ENCODE results near the gene B4GALNT2.

Gene B4GALNT2

DNA sequence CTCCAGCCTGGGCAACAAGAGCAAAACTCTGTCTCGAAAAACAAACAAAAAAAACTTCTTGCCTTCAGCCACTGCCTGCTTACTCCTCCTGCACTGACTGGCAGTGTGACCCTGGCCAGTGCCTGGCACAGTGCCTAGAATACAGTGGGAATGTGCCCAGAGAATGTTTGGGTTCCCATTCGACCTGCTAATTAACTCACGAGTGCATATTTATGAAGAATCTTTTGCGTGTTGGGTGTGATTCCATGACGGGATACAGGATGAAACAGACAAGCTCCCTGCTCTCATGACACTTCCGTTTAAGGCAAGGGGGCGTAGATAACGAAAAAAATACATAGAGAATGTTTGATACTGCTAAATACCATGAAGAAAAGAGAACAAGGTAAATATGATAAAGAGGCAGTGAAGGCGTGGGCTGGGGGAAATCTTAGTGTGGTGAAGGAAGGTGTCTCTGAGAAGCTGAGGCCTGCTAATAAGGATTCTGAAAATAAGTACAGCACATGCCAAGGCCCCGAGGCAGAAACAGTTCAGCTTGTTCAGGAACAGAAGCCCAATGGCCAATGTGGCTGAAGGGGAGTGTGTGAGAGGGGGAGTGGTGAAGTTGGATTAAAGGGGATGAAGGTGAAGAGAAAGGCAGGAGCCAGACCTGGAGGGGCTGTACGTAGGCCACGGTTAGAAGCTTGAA is 82.2 kb downstream of the B4GALNT2 start:
- DNase-seq = no peak

DNA sequence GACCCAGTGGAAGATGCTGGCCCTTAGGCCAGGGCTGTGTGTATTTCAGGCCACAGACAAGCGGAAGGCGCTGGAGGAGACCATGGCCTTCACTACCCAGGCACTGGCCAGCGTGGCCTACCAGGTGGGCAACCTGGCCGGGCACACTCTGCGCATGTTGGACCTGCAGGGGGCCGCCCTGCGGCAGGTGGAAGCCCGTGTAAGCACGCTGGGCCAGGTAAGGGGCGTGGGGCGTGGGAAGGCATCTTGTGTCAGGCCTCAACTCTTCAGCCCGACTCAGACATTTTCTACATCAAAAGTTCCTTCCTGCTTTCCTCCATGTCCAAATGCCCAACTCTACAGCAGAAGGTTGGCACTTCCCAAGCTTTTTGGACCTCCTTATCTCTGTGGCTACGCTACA is 83.9 kb downstream of the B4GALNT2 start:
- no peak for DNase-seq

DNA sequence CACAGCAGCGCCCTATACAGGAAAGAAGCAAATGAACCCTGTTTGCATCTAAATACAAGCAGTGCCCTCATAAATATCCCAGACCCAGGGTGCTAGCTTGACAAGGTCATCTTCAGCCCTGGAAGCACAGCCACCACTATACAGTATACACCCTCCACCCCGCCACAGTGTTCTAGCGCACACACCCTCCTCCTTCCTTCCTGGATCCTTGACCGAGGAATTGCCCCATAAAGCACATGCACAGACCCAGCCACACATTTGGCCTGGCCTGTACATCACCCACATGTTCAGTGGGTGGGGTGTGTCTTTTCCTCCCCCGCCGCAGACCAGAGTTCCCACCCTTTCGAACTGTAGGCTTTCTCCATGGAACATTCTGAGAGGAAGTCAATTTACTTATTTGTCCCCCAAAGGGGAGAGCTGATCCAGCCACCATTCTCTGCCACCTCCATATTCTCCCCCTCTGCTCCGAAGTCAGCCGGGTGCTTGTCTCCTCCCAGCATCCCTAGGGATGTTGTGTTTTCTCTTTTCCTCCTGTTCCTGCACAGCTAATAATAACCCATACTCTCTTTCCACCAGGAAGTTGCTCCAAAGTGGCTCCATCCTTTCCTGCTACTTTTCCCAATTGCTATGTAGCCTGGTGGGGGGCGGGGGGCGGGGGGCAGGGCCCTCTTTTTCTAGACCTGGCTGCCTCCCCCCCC is 84.5 kb downstream of the B4GALNT2 start:
- DNase-seq = no peak

DNA sequence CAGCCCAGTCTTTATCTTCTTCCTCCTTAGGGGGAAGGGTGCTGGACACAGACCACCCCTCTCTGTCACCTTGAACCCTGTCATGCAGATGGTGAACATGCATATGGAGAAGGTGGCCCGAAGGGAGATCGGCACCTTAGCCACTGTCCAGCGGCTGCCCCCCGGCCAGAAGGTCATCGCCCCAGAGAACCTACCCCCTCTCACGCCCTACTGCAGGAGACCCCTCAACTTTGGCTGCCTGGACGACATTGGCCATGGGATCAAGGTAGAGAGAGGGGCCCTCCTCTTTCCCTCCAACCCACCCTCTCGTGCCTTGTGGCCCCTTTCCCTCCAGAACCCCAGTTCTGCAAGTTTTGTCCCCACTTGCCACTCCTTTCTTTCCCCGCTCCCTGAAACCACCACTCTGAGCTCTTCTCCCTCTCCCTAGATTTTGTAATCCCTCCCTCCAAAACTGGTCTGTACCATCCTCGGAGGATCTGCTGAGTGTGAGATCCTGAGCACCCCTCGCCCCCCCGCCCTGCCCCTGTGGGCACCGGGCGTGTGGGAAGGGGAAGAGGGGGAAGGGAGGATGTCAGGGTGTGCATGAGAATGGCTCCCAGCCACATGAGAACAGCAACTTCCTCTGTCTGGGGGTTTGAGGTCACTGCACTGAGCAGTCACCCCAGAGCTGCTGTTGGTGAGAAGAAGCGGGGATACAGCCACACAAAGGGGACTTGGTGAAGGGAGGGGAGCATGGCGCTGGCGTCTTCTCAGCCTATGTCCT is 85.3 kb downstream of the B4GALNT2 start:
- DNase-seq = peak; percentile 15

DNA sequence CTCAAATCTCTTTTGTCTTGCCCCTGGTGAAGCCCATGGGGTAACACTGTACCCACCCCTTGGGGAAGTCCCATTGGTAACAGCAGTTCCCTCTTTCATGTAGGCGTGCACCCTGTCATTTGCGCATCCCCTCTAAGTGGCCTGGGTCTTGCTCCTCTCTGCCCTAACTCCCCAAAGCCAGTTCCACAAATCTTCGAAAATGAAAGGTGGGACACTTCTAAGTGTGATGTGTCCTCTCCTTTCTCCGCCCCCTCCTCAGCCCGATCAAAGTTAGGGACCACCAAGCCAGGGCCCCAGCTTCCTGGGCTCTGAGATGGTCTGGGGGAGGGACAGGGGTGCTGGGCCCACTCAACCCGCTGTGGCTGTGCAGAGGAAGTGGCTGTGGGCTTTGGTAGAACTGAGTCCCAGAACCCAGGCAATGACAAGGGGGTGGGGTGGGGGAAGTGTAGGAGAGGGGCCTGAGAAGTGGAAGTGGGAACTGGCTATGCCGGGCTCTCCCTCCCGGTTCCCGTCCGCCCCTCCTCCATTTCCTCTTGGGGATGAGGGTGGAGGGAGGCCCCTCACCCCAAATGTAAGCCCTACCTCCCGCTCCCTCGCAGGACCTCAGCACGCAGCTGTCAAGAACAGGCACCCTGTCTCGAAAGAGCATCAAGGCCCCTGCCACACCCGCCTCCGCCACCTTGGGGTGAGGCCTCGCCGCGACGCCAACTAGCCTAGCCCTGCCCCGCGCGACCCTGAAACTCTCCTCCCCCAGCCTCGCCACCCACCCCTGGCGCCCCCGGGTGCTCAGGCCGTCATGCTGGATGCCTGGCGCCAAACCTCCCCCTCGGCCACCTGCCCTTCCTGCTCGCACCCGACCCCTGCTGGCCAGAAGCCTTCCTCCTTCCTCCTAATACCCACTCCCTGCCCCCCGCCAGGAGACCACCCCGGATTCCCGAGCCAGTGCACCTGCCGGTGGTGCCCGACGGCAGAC is 86.7 kb downstream of the B4GALNT2 start:
- DNase-seq = no peak

DNA sequence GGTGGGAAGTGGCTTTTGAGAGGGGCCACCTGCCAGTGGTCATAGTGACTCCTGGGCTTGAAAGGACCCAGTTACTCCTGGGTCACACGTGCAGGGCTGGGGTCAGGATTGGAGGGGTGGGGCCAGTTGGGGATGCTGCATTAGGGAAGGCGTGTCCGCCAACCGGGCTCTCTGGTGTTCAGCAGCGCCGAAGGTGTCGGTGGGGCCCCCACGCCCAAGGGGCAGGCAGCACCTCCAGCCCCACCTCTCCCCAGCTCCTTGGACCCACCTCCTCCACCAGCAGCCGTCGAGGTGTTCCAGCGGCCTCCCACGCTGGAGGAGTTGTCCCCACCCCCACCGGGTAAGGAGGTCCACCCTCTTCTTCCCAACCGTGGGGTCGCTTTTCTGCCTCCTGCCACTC is 87.4 kb downstream of the B4GALNT2 start:
- DNase-seq = no peak

DNA sequence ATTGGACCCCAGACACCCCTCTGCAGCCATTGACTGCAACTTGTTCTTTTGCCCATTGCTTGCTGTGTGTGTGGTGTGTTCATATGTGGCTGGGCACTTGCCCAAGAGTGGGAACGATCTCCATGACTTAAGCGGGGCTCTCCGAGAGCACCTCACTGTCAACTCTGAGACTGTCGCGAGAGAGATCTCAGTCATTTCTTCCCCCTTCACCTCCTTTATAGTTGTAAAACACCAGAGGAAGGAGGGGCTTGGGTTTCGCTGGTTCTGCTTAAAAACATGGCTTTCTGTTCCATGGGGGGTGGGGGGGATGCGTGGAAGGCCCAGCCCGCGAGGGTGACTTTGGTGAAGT is 90.6 kb downstream of the B4GALNT2 start:
- no peak for DNase-seq

DNA sequence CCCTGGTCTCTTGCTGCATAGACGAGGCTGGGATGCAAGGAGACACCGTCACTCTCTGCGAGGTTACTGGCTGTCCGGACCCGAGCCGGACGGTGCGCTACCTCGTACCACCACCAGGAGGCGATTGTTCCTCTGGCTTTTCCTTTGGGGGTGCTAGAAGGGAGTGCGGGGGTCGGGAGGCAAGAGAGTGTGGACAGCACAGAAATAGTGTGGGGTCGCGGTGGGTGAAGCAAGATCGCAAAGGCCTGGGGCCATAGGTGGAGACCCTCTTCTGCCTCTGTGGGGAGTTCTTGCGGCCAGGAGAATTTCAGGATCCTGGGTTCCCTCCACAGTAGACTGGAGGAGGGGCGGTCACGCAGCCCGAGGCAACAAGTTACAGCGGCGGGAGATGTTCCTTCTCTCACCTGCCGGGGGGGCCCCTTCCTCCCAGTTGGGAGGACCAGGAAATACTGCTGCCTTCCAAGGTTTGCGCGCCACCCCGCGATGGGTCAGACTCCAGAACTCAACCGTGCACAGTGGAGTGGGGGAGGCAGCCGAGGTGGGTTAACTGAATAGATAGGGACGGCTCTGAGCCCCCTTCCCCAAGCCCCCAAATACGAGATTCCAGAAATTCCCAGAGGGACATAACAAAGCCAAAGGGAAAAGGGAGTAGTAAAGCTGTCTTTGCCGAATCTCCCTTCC is 91.1 kb downstream of the B4GALNT2 start:
- DNase-seq = peak; percentile 39

DNA sequence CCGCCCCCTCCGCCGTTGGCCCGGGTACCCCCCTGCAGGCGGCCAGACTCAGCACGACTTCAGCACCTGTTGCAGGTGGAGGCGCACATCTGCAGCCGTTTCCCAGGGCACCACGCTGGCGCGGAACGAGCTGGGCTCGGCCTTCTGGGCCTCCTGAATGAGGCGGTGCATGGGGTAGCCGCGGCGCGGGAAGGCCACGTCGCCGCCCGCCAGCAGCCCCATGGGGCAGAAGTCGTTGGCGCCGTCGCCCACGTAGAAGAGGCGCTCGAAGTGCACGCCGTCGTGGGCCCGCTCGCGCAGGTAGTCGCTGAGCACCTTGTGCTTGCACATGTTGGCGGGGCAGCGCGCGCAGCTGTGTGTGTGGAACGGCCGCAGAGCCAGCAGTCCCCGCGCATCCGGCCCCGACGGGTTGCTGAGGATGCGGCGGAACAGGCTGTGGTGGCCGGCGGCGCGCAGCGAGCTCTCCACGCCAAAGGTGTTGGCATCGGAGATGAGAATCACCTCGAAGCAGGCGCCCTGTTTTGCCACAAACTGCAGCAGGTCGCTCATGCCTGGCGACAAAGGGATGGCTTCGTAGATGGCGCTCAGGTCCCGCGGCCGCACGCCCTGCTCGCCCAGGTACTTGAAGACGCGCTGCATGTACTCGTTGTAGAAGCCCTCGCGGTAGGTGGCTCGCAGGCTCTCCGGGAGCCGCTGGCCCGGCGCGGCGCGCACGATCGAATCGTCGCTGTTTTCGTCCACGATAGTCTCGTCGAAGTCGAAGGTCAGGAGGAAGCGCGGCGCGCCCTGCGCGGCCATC is 91.8 kb downstream of the B4GALNT2 start:
- no peak for DNase-seq

DNA sequence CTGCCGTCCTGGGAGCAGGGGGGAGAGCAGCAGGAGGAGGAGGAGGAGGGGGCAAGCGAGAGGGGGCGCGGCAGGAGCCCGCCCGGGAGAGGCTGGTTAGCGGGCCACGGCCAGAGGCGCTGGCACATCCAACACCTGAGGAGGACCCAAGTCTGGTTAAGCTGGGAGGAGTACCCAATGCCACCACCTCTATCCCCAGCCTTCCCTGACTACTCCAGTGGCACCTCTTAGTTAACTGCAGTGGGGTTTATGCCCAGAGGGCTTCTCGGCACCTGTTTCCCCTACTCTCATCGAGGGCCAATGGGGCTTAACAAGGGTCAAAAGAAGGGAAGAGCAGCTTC is 92.4 kb downstream of the B4GALNT2 start:
- no peak for DNase-seq

DNA sequence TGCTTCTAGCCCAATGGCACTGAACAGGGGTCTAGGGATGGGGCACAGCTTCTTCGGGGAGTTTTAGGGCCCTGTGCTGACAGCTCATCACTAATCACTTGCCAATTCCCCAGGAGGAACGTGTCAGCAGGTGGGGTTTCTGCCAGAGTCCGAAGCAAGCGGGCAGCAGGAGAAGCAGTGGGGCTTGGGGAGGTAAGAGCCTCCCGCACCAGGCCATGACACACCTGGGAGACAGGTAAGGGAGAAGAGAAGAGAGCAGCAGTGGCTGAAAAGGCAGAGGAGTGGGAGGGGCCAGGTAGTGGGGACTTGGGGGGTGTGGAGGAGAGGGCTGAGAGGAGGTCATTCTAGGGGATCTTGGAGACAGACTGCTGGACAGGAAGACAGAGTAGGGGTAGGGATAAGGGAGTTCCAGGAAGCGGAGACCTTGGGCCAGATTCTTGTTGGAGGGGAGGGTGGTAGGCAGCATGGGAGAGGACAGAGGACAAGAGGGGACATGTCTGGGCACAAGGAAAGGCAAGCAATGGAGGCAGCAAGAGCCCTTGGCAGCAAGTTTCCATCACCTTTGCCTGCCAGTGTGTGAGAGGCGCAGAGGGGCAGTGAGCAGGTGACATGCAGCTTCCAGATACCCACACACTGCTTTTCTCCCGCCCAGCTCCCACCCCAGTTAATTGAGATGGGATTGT is 93.1 kb downstream of the B4GALNT2 start:
- no peak for DNase-seq
